SJSA1 (cell line): ENCODE results near the gene ZBED4. TPM values are rescaled to one million over a fixed set of nuclear protein-coding genes. Genes with fewer than 3 reads are reported as not detected.

Experiments
- DNase-seq, 2 experiments: peaks; one replicate each; pipeline ENCODE4 v3.0.0-alpha.2; 2015 to 2020; ENCODE audit warnings: low spot score in 2 of 2, low read depth in 1 of 2
- H3K27ac ChIP-seq: fragments of 250-450 bp; sonication (Bioruptor Pico); 2 replicates; pipeline ENCODE4 v1.5.1; 2020; ENCODE audit warnings: mild to moderate bottlenecking, moderate library complexity
- H3K27me3 ChIP-seq: fragments of 250-450 bp; sonication (Bioruptor Pico); replicated peaks from 2 replicates; pipeline ENCODE4 v1.5.1; 2020; ENCODE audit warnings: mild to moderate bottlenecking, moderate library complexity
- H3K36me3 ChIP-seq: fragments of 250-450 bp; sonication (Bioruptor Pico); 2 replicates; pipeline ENCODE4 v1.5.1; 2020; ENCODE audit warnings: mild to moderate bottlenecking
- H3K4me1 ChIP-seq: fragments of 250-450 bp; sonication (Bioruptor Pico); replicated peaks from 2 replicates; pipeline ENCODE4 v1.6.1; 2021; ENCODE audit warnings: mild to moderate bottlenecking
- H3K4me3 ChIP-seq: fragments of 250-450 bp; sonication (Bioruptor Pico); 2 replicates; pipeline ENCODE4 v1.5.1; 2020; ENCODE audit warnings: mild to moderate bottlenecking
- H3K9me3 ChIP-seq: fragments of 250-450 bp; sonication (Bioruptor Pico); replicated peaks from 2 replicates; pipeline ENCODE4 v1.5.1; 2020; ENCODE audit warnings: mild to moderate bottlenecking
- total RNA-seq: library from RNA; depleted of rRNA; stranded (reverse); fragments of >200 nt; shearing (Covaris generic); gene quantifications from 2 replicates; pipeline ENCODE4 v1.2.3, GENCODE V29; 2014

The ZBED4 gene
- total RNA-seq, 1 experiment from 2014 or later = 11.7 TPM

DNA sequence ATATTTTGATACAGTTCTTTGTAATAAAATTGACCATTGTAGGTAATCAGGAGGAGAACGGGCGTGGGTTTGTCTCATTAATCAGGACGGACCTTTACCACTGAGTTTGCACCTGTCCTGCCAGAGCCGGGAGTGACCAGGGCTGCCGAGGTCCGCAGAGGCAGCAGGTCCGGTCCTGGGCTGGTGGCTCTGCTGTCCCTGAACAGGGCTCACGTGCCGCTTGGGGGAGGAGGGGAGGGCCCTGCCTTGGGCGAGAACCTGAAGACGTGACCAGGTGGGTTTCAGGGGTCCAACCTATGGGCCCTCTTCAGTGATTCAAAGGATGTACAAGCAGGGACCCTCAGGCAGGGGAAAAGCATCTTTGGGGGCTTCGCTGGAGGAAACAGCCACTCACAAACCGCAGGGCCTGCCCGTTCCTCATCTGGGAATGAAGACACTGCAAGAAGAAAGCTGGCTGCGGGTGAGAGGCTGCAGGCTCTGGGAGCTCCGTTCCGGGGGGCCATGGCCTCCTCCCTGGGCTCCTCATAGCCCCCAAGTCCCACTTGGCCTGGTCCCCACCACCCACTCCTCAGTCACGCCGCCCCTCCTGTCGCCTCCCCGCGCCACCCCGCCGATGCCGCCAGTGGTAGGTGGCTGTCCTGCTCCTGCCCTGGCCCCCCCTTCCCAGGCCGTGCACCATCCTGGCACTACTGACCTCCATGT, 74.0 kb downstream of the ZBED4 start:
- 0 out of 2 replicates have a peak, but pooled peaks cover 5% of the 10 kb centered on the region for H3K9me3 ChIP-seq
- no peaks in the 10 kb centered on the region for H3K36me3 ChIP-seq
- no peaks in the 10 kb centered on the region for H3K27me3 ChIP-seq
- no peak for DNase-seq
- peaks cover 15% of the 10 kb centered on the region for H3K4me1 ChIP-seq
- H3K27ac ChIP-seq = no peak overlapping the region
- H3K4me3 ChIP-seq = no peak overlapping the region

- H3K36me3 ChIP-seq = no peaks in the 10 kb centered on the region
- peaks cover 15% of the 10 kb centered on the region for H3K4me1 ChIP-seq
- 0 out of 2 replicates have a peak, but pooled peaks cover 5% of the 10 kb centered on the region for H3K9me3 ChIP-seq
Measured at GRCh38 chr22:49928185-49928495, 74.5 kb downstream of the ZBED4 start.

DNA sequence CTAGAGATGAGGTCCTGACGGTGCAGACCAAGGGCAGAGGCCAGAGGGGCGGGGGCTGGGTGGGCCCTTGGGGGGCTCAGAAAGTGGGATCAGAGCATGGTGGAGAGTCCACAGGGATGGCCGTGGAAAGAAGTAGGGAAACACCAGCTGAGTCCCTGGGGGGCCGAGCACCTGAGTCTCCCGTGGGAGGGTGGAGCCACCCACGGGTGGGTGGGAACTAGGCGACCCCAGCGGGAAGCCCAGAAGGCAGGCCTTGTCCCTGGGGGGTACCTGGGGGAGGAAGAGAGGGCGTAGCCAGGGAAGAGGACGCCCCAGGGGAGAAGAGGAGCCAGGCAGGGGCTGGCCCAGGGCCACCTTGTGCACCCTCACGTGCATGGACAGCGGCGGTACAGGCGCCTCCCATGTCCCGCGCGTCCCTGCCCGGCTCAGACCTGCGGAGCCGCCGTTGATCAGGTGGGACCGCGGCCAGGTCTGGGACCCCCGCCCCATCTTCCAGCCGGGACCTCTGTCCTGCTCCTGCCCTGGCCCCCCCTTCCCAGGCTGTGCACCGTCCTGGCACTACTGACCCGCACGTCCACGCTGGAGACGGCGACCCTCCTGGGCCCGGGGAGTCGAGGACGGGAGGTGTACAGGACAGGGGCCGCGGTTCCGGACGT, 75.0 kb downstream of the ZBED4 start:
- Histone ChIP-seq H3K4me3 (no peak overlapping the region), H3K9me3 (0 out of 2 replicates have a peak, but pooled peaks cover 5% of the 10 kb centered on the region), H3K27ac (no peak overlapping the region), H3K27me3 (no peaks in the 10 kb centered on the region), H3K36me3 (no peaks in the 10 kb centered on the region), H3K4me1 (peaks cover 15% of the 10 kb centered on the region)
- DNase-seq = no peak

More at GRCh38 chr22:49928185-49928495, 74.5 kb downstream of the ZBED4 start:
- Histone ChIP-seq H3K27ac (no peak overlapping the region), H3K27me3 (no peaks in the 10 kb centered on the region), H3K4me3 (no peak overlapping the region)
- no peak for DNase-seq

GRCh38 chr22:49929211-49929979, 75.8 kb downstream of the ZBED4 start:
- Histone ChIP-seq H3K4me3 (no peak overlapping the region), H3K4me1 (peaks cover 20% of the 10 kb centered on the region), H3K36me3 (no peaks in the 10 kb centered on the region), H3K27ac (no peak overlapping the region), H3K9me3 (0 out of 2 replicates have a peak, but pooled peaks cover 5% of the 10 kb centered on the region), H3K27me3 (no peaks in the 10 kb centered on the region)
- no peak for DNase-seq

DNA sequence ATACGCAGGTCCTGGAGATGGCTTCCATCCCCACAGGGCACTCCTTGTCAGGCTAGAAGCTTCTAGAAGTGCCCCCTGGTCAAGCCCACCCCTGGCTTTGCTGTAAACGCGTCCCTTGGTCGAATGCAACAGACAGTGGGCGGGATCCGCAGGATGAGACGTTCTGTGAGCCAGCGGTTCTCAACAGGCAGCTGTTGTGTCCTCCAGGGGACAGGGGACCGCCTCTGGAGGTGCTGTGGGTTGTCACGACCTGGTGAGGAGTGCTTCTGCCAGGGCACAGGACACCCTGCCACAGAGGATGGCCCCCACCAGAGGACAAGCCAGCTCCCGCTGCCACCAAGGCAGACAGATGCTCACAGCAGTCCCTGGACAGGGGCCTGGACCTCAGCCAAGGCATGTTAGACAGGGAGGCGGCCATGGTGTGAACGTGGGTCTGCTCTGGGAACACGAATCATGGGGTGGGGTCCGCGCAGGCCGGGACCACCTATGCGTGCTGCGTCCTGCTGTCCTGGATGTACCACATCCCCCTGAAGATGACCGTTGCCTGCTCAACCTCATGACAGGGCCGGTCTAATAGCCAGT, 76.4 kb downstream of the ZBED4 start:
- peaks cover 27% of the 10 kb centered on the region for H3K4me1 ChIP-seq
- H3K4me3 ChIP-seq = no peak overlapping the region
- H3K27ac ChIP-seq = no peak overlapping the region
- H3K9me3 ChIP-seq = 0 out of 2 replicates have a peak, but pooled peaks cover 5% of the 10 kb centered on the region
- no peaks in the 10 kb centered on the region for H3K36me3 ChIP-seq
- H3K27me3 ChIP-seq = no peaks in the 10 kb centered on the region
- no peak for DNase-seq

GRCh38 chr22:49930596-49931412, 77.2 kb downstream of the ZBED4 start:
- peak; percentile 66 to 75 for DNase-seq
- Histone ChIP-seq H3K27me3 (no peaks in the 10 kb centered on the region), H3K27ac (no peak overlapping the region), H3K4me1 (peaks cover 27% of the 10 kb centered on the region), H3K4me3 (no peak overlapping the region), H3K36me3 (no peaks in the 10 kb centered on the region), H3K9me3 (0 out of 2 replicates have a peak, but pooled peaks cover 5% of the 10 kb centered on the region)

- Histone ChIP-seq H3K27ac (no peak overlapping the region), H3K4me3 (no peak overlapping the region), H3K36me3 (no peaks in the 10 kb centered on the region), H3K4me1 (peaks cover 34% of the 10 kb centered on the region), H3K27me3 (no peaks in the 10 kb centered on the region), H3K9me3 (0 out of 2 replicates have a peak, but pooled peaks cover 5% of the 10 kb centered on the region)
- no peak for DNase-seq
Measured at GRCh38 chr22:49933236-49934159, 79.9 kb downstream of the ZBED4 start.

GRCh38 chr22:49934160-49934890, 80.7 kb downstream of the ZBED4 start:
- H3K4me3 ChIP-seq = no peak overlapping the region
- no peak for DNase-seq
- 0 out of 2 replicates have a peak, but pooled peaks cover 5% of the 10 kb centered on the region for H3K9me3 ChIP-seq
- no peaks in the 10 kb centered on the region for H3K36me3 ChIP-seq
- peaks cover 34% of the 10 kb centered on the region for H3K4me1 ChIP-seq
- no peak overlapping the region for H3K27ac ChIP-seq
- H3K27me3 ChIP-seq = no peaks in the 10 kb centered on the region

DNA sequence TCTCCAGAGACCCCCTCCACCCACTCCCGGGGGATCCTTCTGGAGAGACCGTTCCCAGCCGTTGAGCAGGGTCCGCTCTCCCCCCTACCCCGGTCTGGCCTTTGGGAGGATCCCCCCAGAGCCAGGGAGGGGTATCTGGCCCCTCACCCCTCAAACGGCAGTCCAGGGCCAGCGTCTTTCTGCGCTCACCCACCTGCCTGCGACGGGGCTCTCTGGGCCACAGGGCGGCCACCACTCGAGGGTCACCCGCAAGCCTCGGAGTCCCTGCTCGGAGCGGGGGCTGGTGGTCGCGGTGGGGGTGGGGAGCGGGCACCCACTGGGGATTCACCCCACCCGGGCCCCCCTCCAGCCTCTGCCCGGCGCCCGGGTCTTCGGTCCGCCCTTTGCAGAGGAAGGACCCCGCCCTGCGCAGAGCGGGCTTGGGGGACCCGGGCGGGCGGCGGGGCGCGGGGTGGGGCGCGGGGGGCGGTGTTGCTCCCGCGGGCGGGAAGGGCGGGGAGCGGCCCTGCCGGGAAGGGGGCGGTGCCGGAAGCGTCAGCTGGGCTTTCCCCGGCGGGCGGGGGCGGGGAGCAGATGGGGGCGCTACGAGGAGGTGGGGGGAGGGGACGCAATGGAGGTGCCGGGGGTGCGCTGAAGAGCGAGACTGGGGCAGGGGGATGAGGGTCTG, 81.4 kb downstream of the ZBED4 start:
- H3K36me3 ChIP-seq = no peaks in the 10 kb centered on the region
- peaks cover 27% of the 10 kb centered on the region for H3K4me1 ChIP-seq
- H3K27me3 ChIP-seq = no peaks in the 10 kb centered on the region
- DNase-seq = peak in 1 of 2 experiments; percentile 75
- H3K4me3 ChIP-seq = 0 out of 2 replicates have a peak overlapping the region, but pooled peaks have one; percentile 9
- H3K27ac ChIP-seq = no peak overlapping the region
- 0 out of 2 replicates have a peak, but pooled peaks cover under 1% of the 10 kb centered on the region for H3K9me3 ChIP-seq

GRCh38 chr22:49935561-49935960, 81.9 kb downstream of the ZBED4 start:
- no peaks in the 10 kb centered on the region for H3K27me3 ChIP-seq
- H3K27ac ChIP-seq = no peak overlapping the region
- no peak for DNase-seq
- no peaks in the 10 kb centered on the region for H3K36me3 ChIP-seq
- no peaks in the 10 kb centered on the region for H3K9me3 ChIP-seq
- peaks cover 22% of the 10 kb centered on the region for H3K4me1 ChIP-seq
- no peak overlapping the region for H3K4me3 ChIP-seq
